ENCODE results near the gene MTHFD1L. TPM values are rescaled to one million over a fixed set of nuclear protein-coding genes. Genes with fewer than 3 reads are reported as not detected.

Gene MTHFD1L
- total RNA-seq, 1 donor from 2014 or later = 59.1 TPM

DNA sequence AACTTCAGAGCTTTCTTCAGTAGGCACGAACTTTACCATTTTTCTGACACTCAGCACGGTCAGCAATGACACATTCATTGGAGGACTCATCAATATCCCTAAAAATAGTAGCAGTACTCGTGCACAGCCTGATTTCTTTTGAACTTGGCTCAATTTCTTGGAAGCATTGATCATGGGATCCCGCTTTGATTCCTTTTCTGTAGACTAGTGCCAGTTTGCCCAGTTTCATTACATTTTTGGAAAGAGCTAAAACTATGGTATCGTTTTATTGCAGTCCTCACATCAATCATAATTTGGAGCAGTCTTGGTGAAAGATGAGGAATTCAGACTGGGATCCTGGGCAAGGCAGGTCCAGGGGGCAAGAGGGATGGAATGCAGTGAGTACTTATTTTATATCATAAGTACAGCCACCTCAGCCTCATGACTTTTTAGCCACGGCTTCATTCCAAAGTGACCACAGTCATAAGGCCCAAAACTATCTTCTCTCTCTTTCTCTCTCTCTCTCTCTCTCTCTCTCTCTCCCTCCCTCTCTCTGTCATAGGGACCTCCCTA is 203.3 kb downstream of the MTHFD1L start:
- DNase-seq (ENCODE audit: low spot score in 2 of 2, unreplicated experiment in 2 of 2) = no peak
- Mint-ChIP-seq H3K27ac (peak overlapping the region; percentile 97), H3K4me3 (no peak overlapping the region), H3K9me3 (peaks cover 3% of the 10 kb centered on the region), H3K36me3 (peaks cover 11% of the 10 kb centered on the region), H3K27me3 (ENCODE audit: low read depth) (no peaks in the 10 kb centered on the region), H3K4me1 (peaks cover 59% of the 10 kb centered on the region)
- TF ChIP-seq CTCF (IDR thresholded peaks at IDR 0.05; ENCODE audit: unreplicated experiment) = no peak

- H3K27me3 Mint-ChIP-seq (ENCODE audit: low read depth) = no peaks in the 10 kb centered on the region
- peak overlapping the region; percentile 97 for H3K27ac Mint-ChIP-seq
- H3K9me3 Mint-ChIP-seq = peaks cover 6% of the 10 kb centered on the region
- TF ChIP-seq CTCF (IDR thresholded peaks at IDR 0.05; ENCODE audit: unreplicated experiment) = no peak
- peaks cover 59% of the 10 kb centered on the region for H3K4me1 Mint-ChIP-seq
- H3K36me3 Mint-ChIP-seq = peaks cover 11% of the 10 kb centered on the region
- no peak for DNase-seq (ENCODE audit: low spot score in 2 of 2, unreplicated experiment in 2 of 2)
- H3K4me3 Mint-ChIP-seq = no peak overlapping the region
These were observed 204.1 kb downstream of the MTHFD1L start for GRCh38 chr6:151069641-151070040.

DNA sequence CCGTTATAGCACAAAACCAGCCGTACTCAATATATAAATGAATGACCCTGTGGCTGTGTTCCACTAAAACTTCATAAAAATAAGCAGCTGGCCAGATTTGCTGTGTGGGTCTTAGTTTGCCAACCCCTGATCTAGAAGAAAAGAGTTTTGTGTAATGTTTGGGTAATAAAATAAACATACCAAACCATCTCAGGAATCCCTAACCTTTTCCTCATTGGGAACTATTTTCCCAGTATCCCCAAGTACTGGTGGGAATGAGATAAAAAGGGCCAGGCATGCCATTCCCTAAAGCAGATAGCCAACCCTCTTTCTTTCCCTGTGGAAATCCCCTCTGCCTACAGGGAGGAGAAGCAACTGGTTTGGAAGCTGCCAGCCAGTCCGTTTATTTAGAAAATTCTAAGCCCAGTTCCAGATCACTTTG is 205.1 kb downstream of the MTHFD1L start:
- Mint-ChIP-seq H3K9me3 (peaks cover 14% of the 10 kb centered on the region), H3K27ac (peak overlapping the region; percentile 82), H3K4me3 (peak overlapping the region; percentile 3), H3K4me1 (peaks cover 51% of the 10 kb centered on the region), H3K36me3 (peaks cover 20% of the 10 kb centered on the region), H3K27me3 (ENCODE audit: low read depth) (no peaks in the 10 kb centered on the region)
- no peak for DNase-seq (ENCODE audit: low spot score in 2 of 2, unreplicated experiment in 2 of 2)
- no peak for TF ChIP-seq CTCF (IDR thresholded peaks at IDR 0.05; ENCODE audit: unreplicated experiment)

GRCh38 chr6:151071295-151071694 is 205.8 kb downstream of the MTHFD1L start:
- Mint-ChIP-seq H3K4me3 (peak overlapping the region; percentile 16), H3K27ac (peak overlapping the region; percentile 82), H3K36me3 (peaks cover 24% of the 10 kb centered on the region), H3K9me3 (peaks cover 18% of the 10 kb centered on the region), H3K27me3 (ENCODE audit: low read depth) (no peaks in the 10 kb centered on the region), H3K4me1 (peaks cover 50% of the 10 kb centered on the region)
- no peak for TF ChIP-seq CTCF (IDR thresholded peaks at IDR 0.05; ENCODE audit: unreplicated experiment)
- DNase-seq (ENCODE audit: low spot score in 2 of 2, unreplicated experiment in 2 of 2) = no peak

DNA sequence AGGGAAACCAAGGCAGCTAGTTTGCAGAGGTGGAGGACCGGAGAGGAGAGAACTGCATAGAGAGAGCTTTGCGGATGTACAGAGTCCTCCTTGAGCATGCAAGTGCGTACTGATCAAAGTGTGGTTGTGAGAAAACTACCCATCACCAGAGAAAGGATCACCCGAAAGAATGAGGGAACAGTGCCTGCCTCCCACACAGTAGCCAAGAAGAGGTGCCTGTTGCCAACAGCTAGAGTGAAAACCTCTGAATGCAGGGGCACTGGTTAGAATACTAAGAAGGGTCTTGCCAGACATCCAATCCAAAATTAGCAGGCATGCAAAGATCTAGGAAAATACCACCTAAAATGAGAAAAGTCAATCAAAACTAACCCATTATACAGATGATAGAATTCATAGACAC is 207.6 kb downstream of the MTHFD1L start:
- H3K27ac Mint-ChIP-seq = peak overlapping the region; percentile 86
- H3K4me1 Mint-ChIP-seq = peaks cover 42% of the 10 kb centered on the region
- H3K9me3 Mint-ChIP-seq = peaks cover 24% of the 10 kb centered on the region
- TF ChIP-seq CTCF (IDR thresholded peaks at IDR 0.05; ENCODE audit: unreplicated experiment) = no peak
- no peak overlapping the region for H3K4me3 Mint-ChIP-seq
- H3K27me3 Mint-ChIP-seq (ENCODE audit: low read depth) = no peaks in the 10 kb centered on the region
- peaks cover 31% of the 10 kb centered on the region for H3K36me3 Mint-ChIP-seq
- DNase-seq (ENCODE audit: low spot score in 2 of 2, unreplicated experiment in 2 of 2) = no peak

GRCh38 chr6:151073701-151074100 is 208.2 kb downstream of the MTHFD1L start:
- TF ChIP-seq CTCF (IDR thresholded peaks at IDR 0.05; ENCODE audit: unreplicated experiment) = no peak
- no peaks in the 10 kb centered on the region for H3K27me3 Mint-ChIP-seq (ENCODE audit: low read depth)
- no peak for DNase-seq (ENCODE audit: low spot score in 2 of 2, unreplicated experiment in 2 of 2)
- H3K4me1 Mint-ChIP-seq = peaks cover 37% of the 10 kb centered on the region
- peaks cover 24% of the 10 kb centered on the region for H3K9me3 Mint-ChIP-seq
- peak overlapping the region; percentile 86 for H3K27ac Mint-ChIP-seq
- no peak overlapping the region for H3K4me3 Mint-ChIP-seq
- H3K36me3 Mint-ChIP-seq = peaks cover 37% of the 10 kb centered on the region

Data from mesothelial cell of epicardium (in vitro differentiated cells).